ENCODE data around the gene HES7.
"Not testable (repeated sequence)": the region's sequence is repeated elsewhere in the genome, so short reads cannot be mapped to it uniquely, and the experiment has no call there.

The HES7 gene

GRCh38 chr17:8123695-8124349 is at the start of gene HES7:
Gene HES7 (minus strand): TSS chr17:8124106. CDS start chr17:8124084, 22 bp downstream.
- DNase-seq = no peak

- peak; percentile 40 for DNase-seq
These were observed 49.4 kb upstream of the HES7 start for GRCh38 chr17:8173056-8173870.

DNA sequence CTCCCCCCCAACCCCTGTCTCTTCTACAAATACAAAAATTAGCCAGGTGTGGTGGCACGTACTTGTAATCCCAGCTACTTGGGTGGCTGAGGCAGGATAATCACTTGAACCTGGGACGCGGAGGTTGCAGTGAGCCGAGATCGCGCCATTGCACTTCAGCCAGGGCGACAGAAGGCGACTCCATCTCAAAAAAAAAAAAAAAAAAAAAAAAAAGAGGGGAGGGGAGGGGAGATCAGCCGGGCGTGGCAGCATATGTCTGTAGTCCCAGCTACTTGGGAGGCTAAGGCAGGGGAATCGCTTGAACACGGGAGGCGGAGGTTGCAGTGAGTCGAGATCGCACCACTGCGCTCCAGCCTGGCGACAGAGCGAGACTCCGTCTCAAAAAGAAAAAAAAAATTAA is 46.3 kb upstream of the HES7 start:
- not testable (repeated sequence) for DNase-seq

DNA sequence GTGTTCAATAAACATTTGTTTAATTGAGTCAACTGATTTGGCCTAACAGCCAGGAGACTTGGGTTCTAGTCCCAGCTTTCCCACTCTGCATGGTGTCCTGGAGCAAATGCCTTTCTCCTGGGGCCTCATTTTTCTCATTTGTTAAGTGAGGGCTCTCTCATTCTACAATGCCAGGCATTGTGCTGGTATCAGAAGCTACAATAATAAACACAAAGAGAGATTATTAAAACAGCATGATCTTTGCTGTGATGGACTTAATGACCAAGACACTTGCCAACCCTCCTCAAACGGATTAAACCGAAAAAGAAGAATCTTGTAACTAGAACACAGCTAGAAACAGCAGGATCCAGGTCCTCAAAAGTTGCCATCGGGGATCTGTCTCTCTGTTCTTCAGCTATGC is 43.6 kb upstream of the HES7 start:
- no peak for DNase-seq

- no peak for DNase-seq
These were observed 42.8 kb upstream of the HES7 start for GRCh38 chr17:8166731-8167130.

GRCh38 chr17:8164815-8165131 is 40.9 kb upstream of the HES7 start:
- DNase-seq = no peak

DNA sequence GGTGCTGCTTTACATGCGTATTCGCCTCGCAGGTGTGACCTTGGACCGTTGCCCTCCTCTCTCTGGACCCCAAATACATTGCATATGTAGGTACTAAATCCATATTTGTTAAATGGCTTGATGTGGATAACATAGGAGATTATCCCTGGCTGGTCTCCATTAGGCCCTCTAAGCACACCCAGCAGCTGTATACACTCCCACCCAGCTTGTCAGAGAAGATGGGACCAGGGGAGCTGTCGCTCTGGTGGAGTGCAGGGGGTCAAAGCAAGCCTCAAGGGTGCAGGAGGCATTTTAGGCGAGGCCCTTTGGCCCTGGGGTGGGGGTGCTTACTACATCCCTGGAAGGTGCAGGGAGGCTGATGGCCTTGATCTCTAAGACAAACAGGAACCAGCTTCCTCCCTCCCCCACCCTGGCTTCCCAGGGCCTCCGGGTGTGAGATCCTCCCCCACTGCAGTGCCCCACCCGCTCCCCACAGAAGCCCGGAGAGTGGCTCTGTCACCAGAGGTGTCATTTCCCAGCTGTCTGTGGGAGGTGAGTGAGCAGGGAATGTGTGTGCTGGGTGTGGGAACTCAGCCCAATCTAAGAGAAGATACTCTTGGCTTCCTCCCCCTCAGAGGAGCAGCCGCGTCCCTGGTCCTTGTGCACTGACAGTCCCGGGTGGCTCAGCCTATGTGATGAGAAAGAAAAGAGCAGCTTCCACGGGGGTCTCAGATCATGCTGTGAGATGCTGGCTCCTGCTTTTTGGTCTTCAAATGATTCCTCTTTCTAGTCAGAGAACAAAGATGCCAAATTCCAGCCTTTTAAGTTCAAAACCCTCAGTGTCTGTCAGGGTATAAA is 40.3 kb upstream of the HES7 start:
- DNase-seq = no peak

- DNase-seq = no peak
These were observed 39.4 kb upstream of the HES7 start for GRCh38 chr17:8162997-8163977.

DNA sequence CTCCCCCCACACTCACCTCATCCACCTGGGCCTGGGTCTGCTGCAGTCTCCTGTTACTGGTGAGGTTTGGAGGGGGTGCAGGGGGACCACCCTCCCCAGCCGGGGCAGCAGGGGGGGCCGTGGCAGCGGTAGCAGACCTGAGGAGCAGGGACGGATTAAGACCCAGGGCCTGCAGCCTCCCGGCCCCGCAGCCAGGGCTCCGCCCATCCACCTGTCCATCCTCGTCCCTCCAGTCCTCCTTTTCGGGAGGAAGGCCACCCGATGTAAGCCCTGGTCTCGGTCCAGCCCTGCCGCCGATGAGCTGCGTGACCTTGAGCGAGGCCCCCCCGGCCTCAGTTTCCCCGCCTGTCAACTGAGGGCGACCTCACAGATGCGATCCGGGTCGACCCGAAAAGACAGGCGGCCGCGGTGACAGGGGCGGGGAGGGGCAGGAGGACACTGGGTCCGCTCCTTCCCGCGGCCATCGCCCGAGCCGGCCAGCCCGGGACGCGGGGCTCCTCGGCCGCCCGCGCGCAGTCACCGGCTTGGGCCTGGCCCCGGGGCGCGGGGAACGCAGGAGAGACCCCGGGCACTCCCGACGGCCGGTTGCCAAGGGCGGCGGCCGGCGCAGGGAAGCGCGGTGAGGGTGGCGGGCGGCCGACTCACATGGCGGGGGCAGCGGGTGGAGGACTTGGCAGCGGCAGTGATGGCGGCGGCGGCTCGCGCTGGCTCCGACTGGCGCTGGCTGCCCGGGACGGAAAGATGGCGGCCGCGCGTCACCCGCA is 38.5 kb upstream of the HES7 start, which contains the start of gene VAMP2:
Gene VAMP2 (minus strand): TSS at position 716 of the 764 bp plus-strand sequence. CDS start 69 bp downstream, at position 647.
- DNase-seq = peak; percentile 48

DNA sequence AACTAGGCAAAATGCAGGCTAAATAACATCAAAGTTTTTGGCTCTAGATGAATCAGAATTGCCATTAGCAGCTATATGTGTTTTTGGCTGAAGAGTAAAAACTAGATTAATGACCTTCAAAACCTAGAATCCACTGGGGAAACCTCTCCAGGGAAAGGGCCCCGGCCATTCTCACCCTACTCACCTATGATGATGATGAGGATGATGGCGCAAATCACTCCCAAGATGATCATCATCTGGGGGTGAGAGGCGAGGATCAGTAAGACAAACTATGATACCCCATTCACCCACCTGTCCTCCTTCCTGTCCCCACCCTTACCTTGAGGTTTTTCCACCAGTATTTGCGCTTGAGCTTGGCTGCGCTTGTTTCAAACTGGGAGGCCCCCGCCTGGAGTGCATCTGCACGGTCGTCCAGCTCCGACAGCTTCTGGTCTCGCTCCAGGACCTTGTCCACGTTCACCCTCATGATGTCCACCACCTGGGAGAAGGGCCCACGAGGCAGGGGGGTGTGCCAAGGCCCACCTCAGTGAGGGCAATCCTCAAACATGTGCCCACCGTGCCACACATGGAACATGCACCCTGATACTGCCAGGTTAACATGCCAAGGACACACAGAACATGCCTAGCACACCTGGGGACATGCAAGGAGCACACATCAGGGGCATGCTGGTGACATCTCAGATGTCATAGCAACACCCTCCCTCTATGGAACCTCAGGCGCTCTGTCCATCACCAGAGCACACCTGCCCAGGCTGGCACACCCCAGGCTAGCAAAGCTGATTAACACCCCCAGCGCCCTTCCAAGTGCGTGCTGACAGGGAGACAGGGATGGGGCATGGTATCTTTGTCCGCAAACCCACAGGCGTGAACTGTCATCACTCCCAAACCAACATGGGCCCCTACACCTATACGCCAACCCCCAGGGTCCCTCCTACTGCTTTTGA is 37.7 kb upstream of the HES7 start:
- no peak for DNase-seq

GRCh38 chr17:8160741-8161221 is 36.9 kb upstream of the HES7 start:
- DNase-seq = no peak

- DNase-seq = no peak
These were observed 36.3 kb upstream of the HES7 start for GRCh38 chr17:8160224-8160577.

GRCh38 chr17:8159459-8160223 is 35.7 kb upstream of the HES7 start:
- no peak for DNase-seq

DNA sequence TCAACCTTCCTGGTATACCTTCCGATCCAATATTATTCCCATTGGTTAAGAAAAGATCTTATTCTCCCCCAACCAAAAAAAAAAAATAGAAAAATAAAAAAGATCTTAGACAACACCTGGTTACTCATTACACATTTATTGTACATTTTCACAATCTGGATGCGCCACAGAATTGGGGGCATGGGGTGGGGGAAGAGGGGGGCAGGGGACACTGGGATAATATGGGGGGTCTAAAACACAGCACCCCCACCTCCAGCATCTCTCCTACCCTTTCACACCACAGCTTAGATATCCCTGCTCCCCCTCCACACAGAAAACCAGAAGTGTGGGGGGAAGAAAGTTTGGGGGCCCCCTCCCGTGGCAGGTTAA is 35.1 kb upstream of the HES7 start:
- DNase-seq = no peak

DNA sequence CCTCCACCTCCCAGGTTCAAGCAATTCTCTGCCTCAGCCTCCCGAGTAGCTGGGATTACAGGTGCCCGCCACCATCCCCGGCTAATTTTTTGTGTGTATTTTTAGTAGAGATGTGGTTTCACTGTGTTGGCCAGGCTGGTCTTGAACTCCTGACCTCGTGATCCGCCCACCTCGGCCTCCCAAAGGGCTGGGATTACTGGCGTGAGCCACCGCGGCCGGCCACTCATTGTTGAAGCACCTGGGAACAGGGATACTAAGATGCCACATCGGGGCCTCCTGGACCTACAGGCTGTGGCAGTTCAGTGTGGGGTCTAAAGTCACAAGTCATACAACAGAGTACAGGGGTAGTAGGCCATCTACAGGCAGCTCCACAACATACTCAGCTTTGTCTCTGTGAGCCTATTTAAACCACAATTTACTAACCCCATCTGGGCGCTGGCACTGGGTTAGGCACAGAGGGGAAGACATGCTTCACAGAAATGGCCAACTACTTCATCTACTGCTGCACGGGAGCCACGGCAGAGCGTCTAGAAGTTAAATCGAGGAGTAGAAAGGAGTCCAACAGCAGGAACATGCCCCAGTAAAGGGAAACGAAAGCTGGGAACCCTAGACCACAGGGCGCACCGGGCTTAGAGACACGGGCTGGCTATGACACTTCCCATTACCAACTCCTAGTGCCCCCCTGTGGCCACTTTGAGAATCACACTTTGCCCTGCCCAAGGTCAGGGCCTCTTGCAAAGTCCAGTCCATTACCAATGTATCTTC is 34.5 kb upstream of the HES7 start:
- DNase-seq = peak; percentile 65

DNA sequence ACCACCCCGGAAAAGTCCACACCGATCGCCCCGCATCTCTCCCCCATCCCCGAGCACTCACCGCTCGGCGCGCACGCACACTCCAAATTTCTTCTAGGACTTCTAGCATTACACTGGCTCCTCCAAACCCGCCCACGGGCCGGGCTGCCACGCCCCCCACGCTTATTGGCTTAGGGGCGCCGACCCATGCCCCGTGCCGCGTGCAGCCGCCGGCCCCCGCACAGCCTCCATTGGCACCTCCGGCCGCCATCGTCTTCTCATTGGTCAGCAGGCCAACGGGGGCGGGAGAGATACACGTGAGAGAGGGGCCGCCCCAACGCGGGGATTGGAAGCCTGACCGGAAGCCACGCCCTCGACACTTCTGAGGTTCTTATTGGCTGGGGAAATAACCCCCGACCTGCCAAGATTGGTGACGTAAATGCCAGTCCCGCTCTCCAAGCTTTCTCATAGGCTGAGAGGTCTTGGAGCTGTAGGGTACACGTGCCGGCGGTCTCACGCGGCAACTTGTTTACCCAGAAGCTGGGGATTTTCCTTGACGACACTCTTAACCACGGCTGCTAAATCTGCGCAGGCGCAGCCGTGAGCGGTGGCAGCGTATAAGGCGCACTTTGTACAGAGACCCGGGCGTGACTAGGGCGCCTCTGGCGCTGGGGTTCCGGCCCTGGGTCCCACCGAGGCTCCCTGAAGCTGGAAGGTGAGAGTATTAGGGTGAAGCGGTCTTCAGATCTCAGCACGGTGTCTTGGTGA is 32.5 kb upstream of the HES7 start:
- peak; percentile 95 for DNase-seq

- no peak for DNase-seq
These were observed 32.0 kb upstream of the HES7 start for GRCh38 chr17:8155996-8156245.

Data from NK-92 treated with Interleukin-12 subunit alpha and Interleukin-12 subunit beta, amount 100 ng/mL, for 24 hours (cell line).